Measurements from ENCODE around the gene KRTAP24-1.

DNA sequence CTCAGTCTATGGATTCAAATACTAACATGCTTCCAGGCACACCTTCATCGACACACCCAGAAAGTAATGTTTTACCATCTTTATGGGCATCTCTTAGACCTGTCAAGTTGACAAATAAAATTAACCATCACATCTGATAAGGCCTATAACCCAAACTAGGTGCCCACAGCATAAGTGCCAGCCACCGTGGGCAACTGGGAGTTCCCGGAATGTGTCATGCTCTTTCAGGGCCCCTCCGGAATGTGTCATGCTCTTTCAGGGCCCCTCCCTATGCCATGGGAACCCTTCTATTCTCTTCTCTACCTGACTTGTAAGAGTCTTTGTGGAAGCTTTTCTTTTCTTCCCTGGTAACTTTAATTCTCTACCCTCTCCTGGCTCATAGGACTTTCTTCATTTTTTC, 26.6 kb downstream of the KRTAP24-1 start:
- TF ChIP-seq EZH2phosphoT487 (IDR thresholded peaks at IDR 0.05): no peak
- TF ChIP-seq, protein P1, sequence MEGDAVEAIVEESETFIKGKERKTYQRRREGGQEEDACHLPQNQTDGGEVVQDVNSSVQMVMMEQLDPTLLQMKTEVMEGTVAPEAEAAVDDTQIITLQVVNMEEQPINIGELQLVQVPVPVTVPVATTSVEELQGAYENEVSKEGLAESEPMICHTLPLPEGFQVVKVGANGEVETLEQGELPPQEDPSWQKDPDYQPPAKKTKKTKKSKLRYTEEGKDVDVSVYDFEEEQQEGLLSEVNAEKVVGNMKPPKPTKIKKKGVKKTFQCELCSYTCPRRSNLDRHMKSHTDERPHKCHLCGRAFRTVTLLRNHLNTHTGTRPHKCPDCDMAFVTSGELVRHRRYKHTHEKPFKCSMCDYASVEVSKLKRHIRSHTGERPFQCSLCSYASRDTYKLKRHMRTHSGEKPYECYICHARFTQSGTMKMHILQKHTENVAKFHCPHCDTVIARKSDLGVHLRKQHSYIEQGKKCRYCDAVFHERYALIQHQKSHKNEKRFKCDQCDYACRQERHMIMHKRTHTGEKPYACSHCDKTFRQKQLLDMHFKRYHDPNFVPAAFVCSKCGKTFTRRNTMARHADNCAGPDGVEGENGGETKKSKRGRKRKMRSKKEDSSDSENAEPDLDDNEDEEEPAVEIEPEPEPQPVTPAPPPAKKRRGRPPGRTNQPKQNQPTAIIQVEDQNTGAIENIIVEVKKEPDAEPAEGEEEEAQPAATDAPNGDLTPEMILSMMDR (IDR thresholded peaks at IDR 0.05): no peak

All from neural progenitor cell (in vitro differentiated cells).